CD14-positive monocyte (primary cell): ENCODE measurements around the gene XIST. TPM values are rescaled to one million over a fixed set of nuclear protein-coding genes. Genes with fewer than 3 reads are reported as not detected.

ENCODE experiments used
- DNase-seq, 3 donors: peaks; one replicate each; pipeline ENCODE4 v3.0.0-alpha.2; 2011 to 2022
- H2AFZ ChIP-seq: 2 replicates; pipeline ENCODE4 v1.6.0; 2012; ENCODE audit warnings: mild to moderate bottlenecking, low read depth, low read length, inconsistent platforms; ENCODE audit not compliant: insufficient read depth, poor library complexity, severe bottlenecking
- H3K27ac ChIP-seq, 2 donors: 1 replicate in 1 of 2; 2 replicates in 1 of 2; pipeline ENCODE4 v1.5.1; 2012 to 2013; ENCODE audit warnings: low read length in 2 of 2, control low read depth in 1 of 2, inconsistent platforms in 1 of 2, low read depth in 1 of 2, mild to moderate bottlenecking in 1 of 2
- H3K27me3 ChIP-seq, 2 donors: one replicate each; pipeline versions ENCODE4 v1.6.0 to v1.6.1; 2011 to 2013; ENCODE audit warnings: low read length in 2 of 2; ENCODE audit not compliant: control insufficient read depth in 2 of 2, insufficient read depth in 2 of 2
- H3K36me3 ChIP-seq, 2 donors: replicated peaks in 1 of 2; 1 replicate in 1 of 2; 2 replicates in 1 of 2; pipeline versions ENCODE4 v1.5.1 to v1.6.1; 2012 to 2013; ENCODE audit warnings: low read length in 2 of 2, control low read depth in 1 of 2, inconsistent platforms in 1 of 2, mild to moderate bottlenecking in 1 of 2; ENCODE audit not compliant: insufficient read depth in 2 of 2, control insufficient read depth in 1 of 2
- H3K4me1 ChIP-seq, 2 donors: 1 replicate in 1 of 2; 2 replicates in 1 of 2; pipeline versions ENCODE4 v1.5.1 to v1.6.1; 2012 to 2013; ENCODE audit warnings: low read length in 2 of 2, control low read depth in 1 of 2, inconsistent platforms in 1 of 2, mild to moderate bottlenecking in 1 of 2, moderate library complexity in 1 of 2; ENCODE audit not compliant: insufficient read depth in 2 of 2, control insufficient read depth in 1 of 2
- H3K4me2 ChIP-seq: replicated peaks from 2 replicates; pipeline ENCODE3; 2012; ENCODE audit warnings: low read length, moderate library complexity, mild to moderate bottlenecking; ENCODE audit not compliant: poor library complexity, severe bottlenecking; ENCODE audit errors: extremely low read depth
- H3K4me3 ChIP-seq, 3 experiments: fragments of 200-600 bp in 1 of 3; sonication (generic) in 1 of 3; replicated peaks in 1 of 3; 1 replicate in 2 of 3; 2 replicates in 1 of 3; pipeline ENCODE4 v1.5.1; 2011 to 2013; ENCODE audit warnings: low read length in 3 of 3, mild to moderate bottlenecking in 3 of 3, control low read depth in 2 of 3, low read depth in 2 of 3, inconsistent platforms in 1 of 3, moderate library complexity in 1 of 3
- H3K79me2 ChIP-seq: 2 replicates; pipeline ENCODE4 v1.6.0; 2012; ENCODE audit warnings: mild to moderate bottlenecking, control low read depth, inconsistent platforms, low read length, moderate library complexity; ENCODE audit not compliant: insufficient read depth
- H3K9ac ChIP-seq: 2 replicates; pipeline ENCODE4 v1.6.0; 2017; ENCODE audit warnings: low read length, mild to moderate bottlenecking; ENCODE audit not compliant: insufficient read depth, poor library complexity, severe bottlenecking
- H3K9me3 ChIP-seq, 2 donors: replicated peaks in 1 of 2; 1 replicate in 1 of 2; 2 replicates in 1 of 2; pipeline versions ENCODE4 v1.5.1 to v1.6.1; 2012 to 2013; ENCODE audit warnings: low read length in 2 of 2, control low read depth in 1 of 2; ENCODE audit not compliant: control insufficient read depth in 1 of 2, insufficient read depth in 1 of 2
- H4K20me1 ChIP-seq: 2 replicates; pipeline ENCODE4 v1.6.0; 2012; ENCODE audit warnings: mild to moderate bottlenecking, low read length, control low read depth, moderate library complexity; ENCODE audit not compliant: insufficient read depth
- H3K27ac Mint-ChIP-seq, 7 donors: one replicate each; pipeline ENCODE4 v1.8.0; 2020; ENCODE audit warnings: mild to moderate bottlenecking in 7 of 7, mixed read lengths in 7 of 7, moderate library complexity in 6 of 7, inconsistent platforms in 2 of 7
- H3K27me3 Mint-ChIP-seq, 3 donors: one replicate each; pipeline ENCODE4 v1.8.0; 2021 to 2022; ENCODE audit warnings: low read depth in 3 of 3, mild to moderate bottlenecking in 3 of 3, mixed read lengths in 3 of 3, moderate library complexity in 3 of 3, inconsistent platforms in 1 of 3
- H3K36me3 Mint-ChIP-seq, 2 donors: one replicate each; pipeline ENCODE4 v1.8.0; 2020; ENCODE audit warnings: mixed read lengths in 2 of 2, inconsistent platforms in 1 of 2, mild to moderate bottlenecking in 1 of 2
- H3K4me1 Mint-ChIP-seq: one replicate; pipeline ENCODE4 v1.8.0; 2020; ENCODE audit warnings: mild to moderate bottlenecking, mixed read lengths
- H3K4me3 Mint-ChIP-seq, 2 donors: one replicate each; pipeline ENCODE4 v1.8.0; 2020; ENCODE audit warnings: mild to moderate bottlenecking in 2 of 2, mixed read lengths in 2 of 2, moderate library complexity in 1 of 2
- H3K9me3 Mint-ChIP-seq, 7 donors: one replicate each; pipeline ENCODE4 v1.8.0; 2020 to 2022; ENCODE audit warnings: mixed read lengths in 7 of 7, mild to moderate bottlenecking in 6 of 7, moderate library complexity in 6 of 7, inconsistent platforms in 2 of 7
- CTCF ChIP-seq: fragments of 200-600 bp; IDR thresholded peaks from one replicate; pipeline ENCODE4 v1.8.0; 2022; ENCODE audit warnings: antibody characterized with exemption, mild to moderate bottlenecking
- WGBS: methylation state at CpG from one replicate; pipeline ENCODE4 v1.1.5; 2013; ENCODE audit warnings: missing lambda C conversion rate; ENCODE audit not compliant: insufficient coverage; 5-methylcytosine and 5-hydroxymethylcytosine counted together
- intact Hi-C, 2 donors: fragments of 100-400 bp; cut with micrococcal nuclease; formaldehyde crosslinking; loops; one replicate each; pipeline versions ENCODE4 v1.15.0 to v1.15.1; 2023
- polyA plus RNA-seq, 3 donors: library from polyadenylated mRNA; depleted of rRNA in 1 of 3; unstranded in 2 of 3; stranded (reverse) in 1 of 3; fragments of 300-500 nt in 2 of 3; fragments of >200 nt in 1 of 3; fragmentation: Illumina TruSeq in 2 of 3; gene quantifications; 1 replicate in 2 of 3; 2 replicates in 1 of 3; pipeline ENCODE4 v1.2.3, GENCODE V29; 2012 to 2021

Gene XIST
- polyA plus RNA-seq, 3 donors = 2.2 to 192 (median 3.8) TPM

GRCh38 chrX:73827406-73827805, 25.1 kb downstream of the XIST start:
- H3K27me3 Mint-ChIP-seq = peaks cover 0 to 9% (median 1%) of the 10 kb centered on the region in 3 donors
- Histone ChIP-seq H3K36me3 (peaks cover 0 to 95% of the 10 kb centered on the region in 2 donors), H4K20me1 (peaks cover 88% of the 10 kb centered on the region), H3K9me3 (no peaks in the 10 kb centered on the region), H3K4me1 (peaks cover 12 to 18% of the 10 kb centered on the region in 2 donors), H3K9ac (no peak overlapping the region), H2AFZ (no peak overlapping the region), H3K4me2 (no peak overlapping the region), H3K79me2 (peaks cover 12% of the 10 kb centered on the region), H3K4me3 (no peak overlapping the region), H3K27ac (no peak overlapping the region), H3K27me3 (no peaks in the 10 kb centered on the region)
- WGBS = no CpG with 5 or more reads among the region's 4 CpGs
- TF ChIP-seq CTCF = no peak
- H3K9me3 Mint-ChIP-seq = peaks cover 0 to 1% (median 0%) of the 10 kb centered on the region in 7 donors
- H3K36me3 Mint-ChIP-seq = peaks cover 0 to 68% of the 10 kb centered on the region in 2 donors
- DNase-seq = no peak
- intact Hi-C loops = no loop called here
- H3K4me1 Mint-ChIP-seq = peaks cover 34% of the 10 kb centered on the region
- peak overlapping the region in 1 of 7 donors; percentile 70 for H3K27ac Mint-ChIP-seq
- H3K4me3 Mint-ChIP-seq = no peak overlapping the region

- no CpG with 5 or more reads among the region's 5 CpGs for WGBS
- intact Hi-C loops = no loop called here
- peaks cover 0 to 96% of the 10 kb centered on the region in 2 donors for H3K36me3 ChIP-seq
Measured at GRCh38 chrX:73826996-73827395, 25.5 kb downstream of the XIST start.

More at GRCh38 chrX:73826996-73827395, 25.5 kb downstream of the XIST start:
- Mint-ChIP-seq H3K4me3 (no peak overlapping the region), H3K9me3 (peaks cover 0 to 1% (median 0%) of the 10 kb centered on the region in 7 donors), H3K27me3 (peaks cover 0 to 9% (median 0%) of the 10 kb centered on the region in 3 donors), H3K4me1 (peaks cover 30% of the 10 kb centered on the region), H3K27ac (no peak overlapping the region), H3K36me3 (peaks cover 0 to 67% of the 10 kb centered on the region in 2 donors)
- no peak overlapping the region for H3K4me3 ChIP-seq
- no peaks in the 10 kb centered on the region for H3K27me3 ChIP-seq
- peaks cover 88% of the 10 kb centered on the region for H4K20me1 ChIP-seq
- TF ChIP-seq CTCF = no peak
- DNase-seq = no peak
- H3K4me1 ChIP-seq = peaks cover 12 to 14% of the 10 kb centered on the region in 2 donors
- no peak overlapping the region for H2AFZ ChIP-seq
- H3K4me2 ChIP-seq = no peak overlapping the region
- H3K9me3 ChIP-seq = no peaks in the 10 kb centered on the region
- H3K79me2 ChIP-seq = peaks cover 9% of the 10 kb centered on the region
- no peak overlapping the region for H3K27ac ChIP-seq
- H3K9ac ChIP-seq = no peak overlapping the region
